Liver (tissue), 9 donors: ENCODE data around the gene RAD51B. TPM values are rescaled to one million over a fixed set of nuclear protein-coding genes. Genes with fewer than 3 reads are reported as not detected.

Experiments used
- DNase-seq: peaks from one replicate; pipeline ENCODE4 v3.0.0-alpha.2; 2017; ENCODE audit warnings: low spot score
- H3K27ac ChIP-seq, 2 donors: one replicate each; pipeline ENCODE4 v1.7.0; 2013; ENCODE audit warnings: inconsistent platforms in 2 of 2, low read length in 2 of 2, control low read depth in 1 of 2, low read depth in 1 of 2, mild to moderate bottlenecking in 1 of 2
- H3K27me3 ChIP-seq, 4 donors: one replicate each; pipeline versions ENCODE4 v1.6.1 to v1.7.0; 2013; ENCODE audit warnings: low read length in 3 of 4, inconsistent platforms in 1 of 4, mild to moderate bottlenecking in 1 of 4, moderate library complexity in 1 of 4; ENCODE audit not compliant: control insufficient read depth in 4 of 4, insufficient read depth in 4 of 4
- H3K36me3 ChIP-seq, 4 donors: one replicate each; pipeline versions ENCODE4 v1.6.1 to v1.7.0; 2013; ENCODE audit warnings: low read length in 3 of 4, mild to moderate bottlenecking in 3 of 4, low read depth in 1 of 4, moderate library complexity in 1 of 4; ENCODE audit not compliant: control insufficient read depth in 4 of 4, insufficient read depth in 3 of 4
- H3K4me1 ChIP-seq, 4 donors: one replicate each; pipeline versions ENCODE4 v1.6.1 to v1.7.0; 2013; ENCODE audit warnings: low read length in 3 of 4, mild to moderate bottlenecking in 3 of 4, moderate library complexity in 1 of 4; ENCODE audit not compliant: control insufficient read depth in 4 of 4, insufficient read depth in 4 of 4
- H3K4me3 ChIP-seq, 3 donors: one replicate each; pipeline versions ENCODE4 v1.6.1 to v1.7.0; 2013; ENCODE audit warnings: low read length in 3 of 3, control low read depth in 1 of 3, low read depth in 1 of 3, mild to moderate bottlenecking in 1 of 3
- H3K9ac ChIP-seq, 2 donors: one replicate each; pipeline ENCODE4 v1.7.0; 2013; ENCODE audit warnings: low read length in 2 of 2, mild to moderate bottlenecking in 2 of 2, moderate library complexity in 2 of 2, control low read depth in 1 of 2, low read depth in 1 of 2
- H3K9me3 ChIP-seq, 4 donors: one replicate each; pipeline versions ENCODE4 v1.6.1 to v1.7.0; 2013; ENCODE audit warnings: low read length in 3 of 4; ENCODE audit not compliant: control insufficient read depth in 4 of 4
- EGR1 ChIP-seq, 2 donors: IDR thresholded peaks; 2 replicates each; pipeline ENCODE4 v1.6.1; 2016 to 2018; ENCODE audit warnings: antibody characterized with exemption in 2 of 2, low read depth in 2 of 2
- FOXA1 ChIP-seq: IDR thresholded peaks from 2 replicates; pipeline ENCODE4 v1.6.1; 2016; ENCODE audit warnings: antibody characterized with exemption
- GABPA ChIP-seq, 2 donors: IDR thresholded peaks in 1 of 2; conservative IDR thresholded peaks in 1 of 2; 2 replicates each; pipeline ENCODE4 v1.6.1; 2016; ENCODE audit warnings: antibody characterized with exemption in 2 of 2, mild to moderate bottlenecking in 1 of 2, moderate library complexity in 1 of 2
- HNF4A ChIP-seq, 2 donors: conservative IDR thresholded peaks; 2 replicates each; pipeline ENCODE4 v1.6.1; 2016; ENCODE audit warnings: antibody characterized with exemption in 2 of 2, mild to moderate bottlenecking in 2 of 2
- HNF4G ChIP-seq: IDR thresholded peaks from 2 replicates; pipeline ENCODE4 v1.6.1; 2016; ENCODE audit warnings: antibody characterized with exemption
- JUND ChIP-seq, 2 donors: IDR thresholded peaks; 2 replicates each; pipeline ENCODE4 v1.6.1; 2016; ENCODE audit warnings: antibody characterized with exemption in 2 of 2
- NR2F2 ChIP-seq: IDR thresholded peaks from 2 replicates; pipeline ENCODE4 v1.6.1; 2016; ENCODE audit warnings: antibody characterized with exemption
- RXRA ChIP-seq, 2 donors: IDR thresholded peaks; 2 replicates each; pipeline ENCODE4 v1.6.1; 2017 to 2018; ENCODE audit warnings: antibody characterized with exemption in 2 of 2, mild to moderate bottlenecking in 1 of 2
- SP1 ChIP-seq: IDR thresholded peaks from 2 replicates; pipeline ENCODE4 v1.6.1; 2018; ENCODE audit warnings: antibody characterized with exemption, mild to moderate bottlenecking
- TAF1 ChIP-seq: conservative IDR thresholded peaks from 2 replicates; pipeline ENCODE4 v1.6.1; 2016; ENCODE audit warnings: antibody characterized with exemption, mild to moderate bottlenecking
- YY1 ChIP-seq: IDR thresholded peaks from 2 replicates; pipeline ENCODE4 v1.6.1; 2016; ENCODE audit warnings: antibody characterized with exemption, mild to moderate bottlenecking
- WGBS: extraction: QIAGEN DNeasy Blood & Tissue Kit; methylation state at CpG from one replicate; pipeline ENCODE4 v1.1.7; 2013; 5-methylcytosine and 5-hydroxymethylcytosine counted together
- polyA plus RNA-seq, 2 donors: library from polyadenylated mRNA; stranded (reverse) in 1 of 2; unstranded in 1 of 2; fragments of 200-250 nt in 1 of 2; fragments of >200 nt in 1 of 2; fragmentation: Nextera tagmentation in 1 of 2; extraction: Ambion mirVana in 1 of 2; gene quantifications; one replicate each; pipeline versions ENCODE4 v1.2.1 to v1.2.3, GENCODE V29; 2013 to 2015
- total RNA-seq, 2 donors: library from RNA; depleted of rRNA; stranded (reverse); fragments of >200 nt; gene quantifications; one replicate each; pipeline ENCODE4 v1.2.3, GENCODE V29; 2014
- TF ChIP-seq, protein P1 (sequence below): IDR thresholded peaks from 2 replicates; pipeline ENCODE4 v1.6.1; 2016; ENCODE audit warnings: antibody characterized with exemption
- TF ChIP-seq, protein P2 (sequence below): fragments of 150-350 bp; IDR thresholded peaks from 2 replicates; pipeline ENCODE4 v1.5.1; 2017; ENCODE audit warnings: improper control_type of control experiment, low read depth, low read length; ENCODE audit not compliant: missing input control
- TF ChIP-seq, protein P3 (sequence below): IDR thresholded peaks from 2 replicates; pipeline ENCODE4 v1.6.1; 2016; ENCODE audit warnings: antibody characterized with exemption
- TF ChIP-seq, protein P4 (sequence below): IDR thresholded peaks from 2 replicates; pipeline ENCODE4 v1.6.1; 2016; ENCODE audit warnings: antibody characterized with exemption
- donor health status: healthy.
- donor health status: healthy.
- donor health status: healthy.
- donor health status: healthy.
- donor health status: healthy.

The RAD51B gene
- total and polyA plus RNA-seq, 4 donors = 0.81 to 12.9 (median 2.4) TPM

DNA sequence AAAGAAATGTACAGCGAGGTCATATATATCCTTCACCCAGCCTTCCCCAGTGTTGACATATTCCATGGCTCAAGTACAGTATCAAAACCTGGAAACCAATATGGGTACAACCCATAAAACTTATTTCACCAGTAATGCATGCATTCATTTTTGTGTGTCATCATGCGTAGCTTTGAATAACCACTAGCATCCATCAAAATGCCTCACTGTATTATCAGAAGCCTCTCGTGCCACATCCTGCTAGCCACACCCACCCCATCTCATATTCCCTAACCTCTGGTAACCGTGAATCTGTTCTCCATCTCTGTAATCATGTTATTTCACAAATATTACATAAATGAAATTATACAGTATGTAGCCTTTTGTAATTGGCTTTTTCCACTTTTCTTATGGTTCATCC is 314.3 kb downstream of the RAD51B start:
- H3K27ac ChIP-seq = no peak overlapping the region
- H3K4me3 ChIP-seq = no peak overlapping the region
- TF ChIP-seq, protein P1, sequence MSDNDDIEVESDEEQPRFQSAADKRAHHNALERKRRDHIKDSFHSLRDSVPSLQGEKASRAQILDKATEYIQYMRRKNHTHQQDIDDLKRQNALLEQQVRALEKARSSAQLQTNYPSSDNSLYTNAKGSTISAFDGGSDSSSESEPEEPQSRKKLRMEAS = no peak
- no peak for TF ChIP-seq TAF1
- TF ChIP-seq HNF4A (conservative IDR thresholded peaks at IDR 0.05) = no peak
- no peak for TF ChIP-seq GABPA (IDR thresholded peaks at IDR 0.05 in 1 of 2, conservative IDR thresholded peaks at IDR 0.05 in 1 of 2)
- TF ChIP-seq RXRA (IDR thresholded peaks at IDR 0.05) = no peak
- TF ChIP-seq, protein P2, sequence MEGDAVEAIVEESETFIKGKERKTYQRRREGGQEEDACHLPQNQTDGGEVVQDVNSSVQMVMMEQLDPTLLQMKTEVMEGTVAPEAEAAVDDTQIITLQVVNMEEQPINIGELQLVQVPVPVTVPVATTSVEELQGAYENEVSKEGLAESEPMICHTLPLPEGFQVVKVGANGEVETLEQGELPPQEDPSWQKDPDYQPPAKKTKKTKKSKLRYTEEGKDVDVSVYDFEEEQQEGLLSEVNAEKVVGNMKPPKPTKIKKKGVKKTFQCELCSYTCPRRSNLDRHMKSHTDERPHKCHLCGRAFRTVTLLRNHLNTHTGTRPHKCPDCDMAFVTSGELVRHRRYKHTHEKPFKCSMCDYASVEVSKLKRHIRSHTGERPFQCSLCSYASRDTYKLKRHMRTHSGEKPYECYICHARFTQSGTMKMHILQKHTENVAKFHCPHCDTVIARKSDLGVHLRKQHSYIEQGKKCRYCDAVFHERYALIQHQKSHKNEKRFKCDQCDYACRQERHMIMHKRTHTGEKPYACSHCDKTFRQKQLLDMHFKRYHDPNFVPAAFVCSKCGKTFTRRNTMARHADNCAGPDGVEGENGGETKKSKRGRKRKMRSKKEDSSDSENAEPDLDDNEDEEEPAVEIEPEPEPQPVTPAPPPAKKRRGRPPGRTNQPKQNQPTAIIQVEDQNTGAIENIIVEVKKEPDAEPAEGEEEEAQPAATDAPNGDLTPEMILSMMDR = no peak
- H3K36me3 ChIP-seq = no peaks in the 10 kb centered on the region
- no peak for DNase-seq
- no peak overlapping the region for H3K9ac ChIP-seq
- no peaks in the 10 kb centered on the region for H3K9me3 ChIP-seq
- H3K4me1 ChIP-seq = no peaks in the 10 kb centered on the region
- no peaks in the 10 kb centered on the region for H3K27me3 ChIP-seq
- 95% methylated on average over 4 of the region's 4 CpGs for WGBS

DNA sequence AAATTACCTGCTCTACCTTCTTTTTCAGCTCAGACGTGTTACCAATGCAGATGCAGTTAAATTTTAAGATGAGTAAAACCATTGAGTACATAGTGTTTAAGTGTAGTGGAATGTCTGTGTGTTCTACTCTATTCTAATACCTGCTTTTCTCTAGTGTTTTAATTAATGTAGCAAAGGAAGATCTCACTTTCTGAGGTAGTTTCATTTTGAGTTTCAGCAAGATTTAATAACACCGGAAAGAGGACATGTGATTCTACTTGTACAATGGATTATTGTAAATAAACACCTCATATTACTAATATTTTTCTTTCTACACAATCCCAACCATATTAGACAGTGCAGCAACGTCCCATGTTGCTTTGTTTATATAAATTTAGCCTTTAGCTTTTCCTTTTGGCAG is 315.4 kb downstream of the RAD51B start:
- Histone ChIP-seq H3K27ac (no peak overlapping the region), H3K9me3 (no peaks in the 10 kb centered on the region), H3K4me3 (no peak overlapping the region), H3K36me3 (no peaks in the 10 kb centered on the region), H3K27me3 (no peaks in the 10 kb centered on the region), H3K9ac (no peak overlapping the region), H3K4me1 (no peaks in the 10 kb centered on the region)
- 90% methylated on average over 3 of the region's 3 CpGs for WGBS
- DNase-seq = no peak
- TF ChIP-seq, protein P1 = no peak
- TF ChIP-seq SP1 = no peak
- TF ChIP-seq, protein P2 = no peak
- TF ChIP-seq RXRA (IDR thresholded peaks at IDR 0.05) = no peak
- TF ChIP-seq HNF4G = no peak
- TF ChIP-seq TAF1 = no peak
- no peak for TF ChIP-seq NR2F2
- TF ChIP-seq FOXA1 = no peak

DNA sequence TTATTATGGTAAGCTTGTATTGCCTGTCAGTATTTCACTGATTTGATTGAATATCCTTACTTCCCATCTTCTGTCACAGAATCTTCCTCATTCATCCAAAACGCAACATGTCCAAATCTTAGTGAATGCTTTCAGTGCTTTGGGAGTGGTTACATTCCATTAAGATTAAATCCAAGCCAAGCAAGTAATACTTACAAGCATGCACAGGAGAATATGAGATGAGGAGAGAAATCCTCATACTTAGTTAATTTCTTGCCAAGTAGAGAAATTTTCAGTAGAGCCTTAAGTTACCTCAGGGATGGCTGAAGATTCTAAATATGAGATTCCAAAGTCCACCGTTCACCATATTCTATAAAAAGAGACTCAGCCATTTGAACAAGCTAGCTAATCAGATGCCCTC is 316.0 kb downstream of the RAD51B start:
- Histone ChIP-seq H3K9ac (no peak overlapping the region), H3K27ac (no peak overlapping the region), H3K9me3 (no peaks in the 10 kb centered on the region), H3K4me1 (no peaks in the 10 kb centered on the region), H3K36me3 (no peaks in the 10 kb centered on the region), H3K27me3 (no peaks in the 10 kb centered on the region), H3K4me3 (no peak overlapping the region)
- DNase-seq = no peak
- 93% methylated on average over 2 of the region's 2 CpGs for WGBS
- TF ChIP-seq, protein P1 = no peak
- TF ChIP-seq YY1 (no peak), HNF4A (conservative IDR thresholded peaks at IDR 0.05) (no peak), JUND (IDR thresholded peaks at IDR 0.05) (no peak), GABPA (IDR thresholded peaks at IDR 0.05 in 1 of 2, conservative IDR thresholded peaks at IDR 0.05 in 1 of 2) (no peak), SP1 (no peak), HNF4G (no peak), RXRA (IDR thresholded peaks at IDR 0.05) (no peak), EGR1 (IDR thresholded peaks at IDR 0.05; ENCODE audit: low read depth in 2 of 2) (no peak)
- TF ChIP-seq, protein P2 = no peak
- TF ChIP-seq, protein P3, sequence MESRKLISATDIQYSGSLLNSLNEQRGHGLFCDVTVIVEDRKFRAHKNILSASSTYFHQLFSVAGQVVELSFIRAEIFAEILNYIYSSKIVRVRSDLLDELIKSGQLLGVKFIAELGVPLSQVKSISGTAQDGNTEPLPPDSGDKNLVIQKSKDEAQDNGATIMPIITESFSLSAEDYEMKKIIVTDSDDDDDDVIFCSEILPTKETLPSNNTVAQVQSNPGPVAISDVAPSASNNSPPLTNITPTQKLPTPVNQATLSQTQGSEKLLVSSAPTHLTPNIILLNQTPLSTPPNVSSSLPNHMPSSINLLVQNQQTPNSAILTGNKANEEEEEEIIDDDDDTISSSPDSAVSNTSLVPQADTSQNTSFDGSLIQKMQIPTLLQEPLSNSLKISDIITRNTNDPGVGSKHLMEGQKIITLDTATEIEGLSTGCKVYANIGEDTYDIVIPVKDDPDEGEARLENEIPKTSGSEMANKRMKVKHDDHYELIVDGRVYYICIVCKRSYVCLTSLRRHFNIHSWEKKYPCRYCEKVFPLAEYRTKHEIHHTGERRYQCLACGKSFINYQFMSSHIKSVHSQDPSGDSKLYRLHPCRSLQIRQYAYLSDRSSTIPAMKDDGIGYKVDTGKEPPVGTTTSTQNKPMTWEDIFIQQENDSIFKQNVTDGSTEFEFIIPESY = no peak
- TF ChIP-seq, protein P4, sequence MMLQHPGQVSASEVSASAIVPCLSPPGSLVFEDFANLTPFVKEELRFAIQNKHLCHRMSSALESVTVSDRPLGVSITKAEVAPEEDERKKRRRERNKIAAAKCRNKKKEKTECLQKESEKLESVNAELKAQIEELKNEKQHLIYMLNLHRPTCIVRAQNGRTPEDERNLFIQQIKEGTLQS = no peak
